ENCODE results near the gene RHEB.

GRCh38 chr7:151505433-151505832, 14.3 kb downstream of the RHEB start:
- TF ChIP-seq POLR2AphosphoS5 (IDR thresholded peaks at IDR 0.05; ENCODE audit: low read depth) (no peak), CTCF (conservative IDR thresholded peaks at IDR 0.05; ENCODE audit: low read depth in 2 of 2) (no peak), JUNB (IDR thresholded peaks at IDR 0.05; ENCODE audit: unreplicated experiment) (no peak), EZH2 (IDR thresholded peaks at IDR 0.05; ENCODE audit: low read depth, unreplicated experiment) (no peak), ETS1 (IDR thresholded peaks at IDR 0.05) (no peak), CREB1 (CRISPR knock-in tag; IDR thresholded peaks at IDR 0.05; ENCODE audit: low read depth) (no peak), REST (IDR thresholded peaks at IDR 0.05; ENCODE audit: unreplicated experiment) (no peak)

All from GM23338 (cell line).